ENCODE measurements around the gene GNA14.

DNA sequence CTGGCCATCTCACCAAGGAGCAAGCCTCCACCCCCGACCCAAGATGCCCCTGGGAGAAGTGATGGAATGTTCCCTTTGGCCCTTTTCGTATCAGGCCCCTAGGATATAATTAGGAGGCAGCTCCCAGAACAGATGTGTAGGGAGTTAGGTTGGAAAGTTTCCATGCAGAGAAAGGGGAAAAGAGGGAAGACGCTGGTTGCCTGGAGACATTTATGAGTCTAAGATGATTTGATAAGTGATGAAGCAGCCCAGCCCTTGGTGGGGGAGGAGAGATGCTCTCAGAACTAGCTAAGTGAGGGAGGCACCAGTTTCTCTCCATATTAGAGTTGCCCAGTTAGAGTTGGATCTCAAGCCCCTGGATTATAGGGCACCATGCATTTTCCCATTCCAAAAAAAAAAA lies 137.5 kb downstream of the GNA14 start:
- TF ChIP-seq CTCF (IDR thresholded peaks at IDR 0.05): no peak
- no peak for TF ChIP-seq POLR2A (IDR thresholded peaks at IDR 0.05)

Measured in thyroid gland (tissue), 4 donors.